Gastrocnemius medialis (tissue), 4 donors: ENCODE measurements around the gene TOB1.

Experiments used
- POLR2A ChIP-seq, 2 donors: fragments of 450-650 bp; IDR thresholded peaks; one replicate each; pipeline ENCODE4 v1.6.1; 2017; ENCODE audit warnings: antibody characterized with exemption in 2 of 2, mild to moderate bottlenecking in 2 of 2, moderate library complexity in 2 of 2
- TF ChIP-seq, protein P1 (sequence below), 5 experiments: fragments of 450-650 bp in 3 of 5; fragments of 200-600 bp in 2 of 5; sonication (generic) in 2 of 5; IDR thresholded peaks in 4 of 5; conservative IDR thresholded peaks in 1 of 5; 1 replicate in 4 of 5; 2 replicates in 1 of 5; pipeline ENCODE4 v1.5.1; 2016 to 2019; ENCODE audit warnings: antibody characterized with exemption in 5 of 5, mild to moderate bottlenecking in 3 of 5, moderate library complexity in 3 of 5

DNA sequence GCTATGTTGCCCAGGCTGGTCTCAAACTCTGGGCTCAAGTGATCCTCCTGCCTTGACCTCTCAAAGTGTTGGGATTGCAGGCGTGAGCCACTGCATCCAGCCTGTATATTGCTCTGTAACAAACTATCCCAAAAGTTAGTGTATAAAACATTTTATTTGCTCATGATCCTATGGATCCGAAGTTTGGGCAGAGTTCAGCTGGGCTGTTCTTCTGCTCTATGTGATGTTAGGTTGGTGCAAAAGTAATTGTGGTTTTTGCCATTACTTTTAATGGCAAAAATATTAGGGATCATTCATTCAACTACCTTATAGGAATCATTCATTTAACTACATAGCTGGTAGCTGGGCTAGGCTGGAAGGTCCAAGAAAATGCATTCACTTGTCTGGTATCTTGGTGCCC lies 43.6 kb downstream of the TOB1 start:
- TF ChIP-seq, protein P1, sequence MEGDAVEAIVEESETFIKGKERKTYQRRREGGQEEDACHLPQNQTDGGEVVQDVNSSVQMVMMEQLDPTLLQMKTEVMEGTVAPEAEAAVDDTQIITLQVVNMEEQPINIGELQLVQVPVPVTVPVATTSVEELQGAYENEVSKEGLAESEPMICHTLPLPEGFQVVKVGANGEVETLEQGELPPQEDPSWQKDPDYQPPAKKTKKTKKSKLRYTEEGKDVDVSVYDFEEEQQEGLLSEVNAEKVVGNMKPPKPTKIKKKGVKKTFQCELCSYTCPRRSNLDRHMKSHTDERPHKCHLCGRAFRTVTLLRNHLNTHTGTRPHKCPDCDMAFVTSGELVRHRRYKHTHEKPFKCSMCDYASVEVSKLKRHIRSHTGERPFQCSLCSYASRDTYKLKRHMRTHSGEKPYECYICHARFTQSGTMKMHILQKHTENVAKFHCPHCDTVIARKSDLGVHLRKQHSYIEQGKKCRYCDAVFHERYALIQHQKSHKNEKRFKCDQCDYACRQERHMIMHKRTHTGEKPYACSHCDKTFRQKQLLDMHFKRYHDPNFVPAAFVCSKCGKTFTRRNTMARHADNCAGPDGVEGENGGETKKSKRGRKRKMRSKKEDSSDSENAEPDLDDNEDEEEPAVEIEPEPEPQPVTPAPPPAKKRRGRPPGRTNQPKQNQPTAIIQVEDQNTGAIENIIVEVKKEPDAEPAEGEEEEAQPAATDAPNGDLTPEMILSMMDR (IDR thresholded peaks at IDR 0.05 in 4 of 5, conservative IDR thresholded peaks at IDR 0.05 in 1 of 5), result no peak
- no peak for TF ChIP-seq POLR2A (IDR thresholded peaks at IDR 0.05)
